Astrocyte of the cerebellum (primary cell): ENCODE results near the gene ITLN2.
"Not testable (repeated sequence)": the region's sequence is repeated elsewhere in the genome, so short reads cannot be mapped to it uniquely, and the experiment has no call there.

ENCODE experiments used
- DNase-seq: peaks from one replicate; pipeline ENCODE4 v3.0.0-alpha.2; 2011; ENCODE audit warnings: low read depth
- H3K4me3 ChIP-seq: 2 replicates; pipeline ENCODE4 v1.5.1; 2011; ENCODE audit warnings: mild to moderate bottlenecking, low read depth, low read length, moderate library complexity
- CTCF ChIP-seq: IDR thresholded peaks from 2 replicates; pipeline ENCODE4 v1.5.1; 2012; ENCODE audit warnings: low read length, low read depth, moderate library complexity, mild to moderate bottlenecking; ENCODE audit errors: missing control alignments
- in situ Hi-C: cut with HindIII; loops from 2 replicates; pipeline ENCODE4 v1.10.0; 2017; ENCODE audit warnings: low sequenced_read_pairs

The ITLN2 gene

GRCh38 chr1:160993544-160994193 lies 39.1 kb upstream of the ITLN2 start:
- in situ Hi-C loops, result no loop called here
- peak; percentile 56 for TF ChIP-seq CTCF
- peak; percentile 42 for DNase-seq
- H3K4me3 ChIP-seq, result no peak overlapping the region

GRCh38 chr1:160992036-160992435 lies 37.4 kb upstream of the ITLN2 start:
- DNase-seq, H3K4me3 ChIP-seq, in situ Hi-C loops: not testable (repeated sequence)

GRCh38 chr1:160987359-160988050 lies 32.9 kb upstream of the ITLN2 start:
- DNase-seq, result no peak
- TF ChIP-seq CTCF, result no peak
- in situ Hi-C loops, result no loop called here
- H3K4me3 ChIP-seq, result no peak overlapping the region

GRCh38 chr1:160985723-160986122 lies 31.1 kb upstream of the ITLN2 start:
- in situ Hi-C loops, result no loop called here
- no peak overlapping the region for H3K4me3 ChIP-seq
- no peak for TF ChIP-seq CTCF
- no peak for DNase-seq

- peak overlapping the region; percentile 3 for H3K4me3 ChIP-seq
- in situ Hi-C loops, result no loop called here
- TF ChIP-seq CTCF, result no peak
- no peak for DNase-seq
Measured at GRCh38 chr1:160981584-160982411, 27.2 kb upstream of the ITLN2 start.

- DNase-seq, result no peak
- no peak overlapping the region for H3K4me3 ChIP-seq
- in situ Hi-C loops, result no loop called here
- TF ChIP-seq CTCF, result no peak
Measured at GRCh38 chr1:160979286-160979685, 24.7 kb upstream of the ITLN2 start.

- no peak overlapping the region for H3K4me3 ChIP-seq
- no peak for TF ChIP-seq CTCF
- DNase-seq, result no peak
- in situ Hi-C loops, result no loop called here
Measured at GRCh38 chr1:160978510-160978927, 23.9 kb upstream of the ITLN2 start.
